ENCODE data around the gene DMRTA1. TPM values are rescaled to one million over a fixed set of nuclear protein-coding genes. Genes with fewer than 3 reads are reported as not detected.
"Not testable (repeated sequence)": the region's sequence is repeated elsewhere in the genome, so short reads cannot be mapped to it uniquely, and the experiment has no call there.

DMRTA1 gene, protein sequence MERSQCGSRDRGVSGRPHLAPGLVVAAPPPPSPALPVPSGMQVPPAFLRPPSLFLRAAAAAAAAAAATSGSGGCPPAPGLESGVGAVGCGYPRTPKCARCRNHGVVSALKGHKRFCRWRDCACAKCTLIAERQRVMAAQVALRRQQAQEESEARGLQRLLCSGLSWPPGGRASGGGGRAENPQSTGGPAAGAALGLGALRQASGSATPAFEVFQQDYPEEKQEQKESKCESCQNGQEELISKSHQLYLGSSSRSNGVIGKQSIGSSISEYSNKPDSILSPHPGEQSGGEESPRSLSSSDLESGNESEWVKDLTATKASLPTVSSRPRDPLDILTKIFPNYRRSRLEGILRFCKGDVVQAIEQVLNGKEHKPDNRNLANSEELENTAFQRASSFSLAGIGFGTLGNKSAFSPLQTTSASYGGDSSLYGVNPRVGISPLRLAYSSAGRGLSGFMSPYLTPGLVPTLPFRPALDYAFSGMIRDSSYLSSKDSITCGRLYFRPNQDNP
- total RNA-seq = under 1 TPM; 0.21 to 0.42 TPM
- total RNA-seq = 0 to 0.23 reads per million in 2 donors

DNA sequence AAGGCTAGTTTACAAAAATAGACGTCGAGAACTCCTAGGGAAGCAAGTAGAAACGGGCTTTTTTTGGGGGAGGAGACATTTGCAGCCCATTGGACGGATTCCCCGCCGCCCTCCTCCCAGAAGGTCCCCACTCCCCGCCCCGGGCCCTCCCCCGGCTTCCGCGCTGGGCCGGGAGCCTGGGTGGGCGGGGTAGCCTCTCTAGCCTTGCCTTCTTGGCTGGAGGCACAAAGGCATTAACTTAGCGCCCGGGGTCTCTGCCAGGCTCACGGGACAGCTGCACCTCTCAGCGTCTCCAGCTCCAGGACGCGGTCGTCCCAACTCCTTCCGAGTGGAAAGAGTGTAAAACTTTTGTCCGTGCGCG, at the start of gene DMRTA1:
Gene DMRTA1 (plus strand): TSS at position 236 of the 361 bp plus-strand sequence. CDS start 242 bp downstream, outside the sequence.
- Mint-ChIP-seq H3K36me3 (ENCODE audit: low read depth) (no peaks in the 10 kb centered on the region), H3K27me3 (peaks cover 28% of the 10 kb centered on the region), H3K4me1 (peaks cover 3% of the 10 kb centered on the region), H3K27ac (no peak within 1 kb of the TSS), H3K4me3 (peak within 1 kb of the TSS; percentile 80)
- H3K9me3 ChIP-seq (ENCODE audit: control insufficient read depth, low read length, poor library complexity, severe bottlenecking) = no peaks in the 10 kb centered on the region
- peak; percentile 62 for ATAC-seq
- DNase-seq = no peak

- no peak overlapping the region for H3K27ac Mint-ChIP-seq
- ATAC-seq = no peak
- no peaks in the 10 kb centered on the region for H3K4me1 Mint-ChIP-seq
- H3K27me3 Mint-ChIP-seq = peaks cover 21% of the 10 kb centered on the region
- H3K36me3 Mint-ChIP-seq (ENCODE audit: low read depth) = peaks cover 2% of the 10 kb centered on the region
- no peak overlapping the region for H3K4me3 Mint-ChIP-seq
- no peaks in the 10 kb centered on the region for H3K9me3 ChIP-seq (ENCODE audit: control insufficient read depth, low read length, poor library complexity, severe bottlenecking)
- no peak for DNase-seq
Observed at GRCh38 chr9:22401671-22402070, 45.0 kb upstream of the DMRTA1 start.

- ATAC-seq = no peak
- no peak overlapping the region for H3K27ac Mint-ChIP-seq
- H3K4me3 Mint-ChIP-seq = no peak overlapping the region
- H3K9me3 ChIP-seq (ENCODE audit: control insufficient read depth, low read length, poor library complexity, severe bottlenecking) = no peaks in the 10 kb centered on the region
- DNase-seq = no peak
- H3K27me3 Mint-ChIP-seq = peaks cover 24% of the 10 kb centered on the region
- peaks cover 2% of the 10 kb centered on the region for H3K36me3 Mint-ChIP-seq (ENCODE audit: low read depth)
- no peaks in the 10 kb centered on the region for H3K4me1 Mint-ChIP-seq
Observed at GRCh38 chr9:22405869-22406659, 40.6 kb upstream of the DMRTA1 start.

DNA sequence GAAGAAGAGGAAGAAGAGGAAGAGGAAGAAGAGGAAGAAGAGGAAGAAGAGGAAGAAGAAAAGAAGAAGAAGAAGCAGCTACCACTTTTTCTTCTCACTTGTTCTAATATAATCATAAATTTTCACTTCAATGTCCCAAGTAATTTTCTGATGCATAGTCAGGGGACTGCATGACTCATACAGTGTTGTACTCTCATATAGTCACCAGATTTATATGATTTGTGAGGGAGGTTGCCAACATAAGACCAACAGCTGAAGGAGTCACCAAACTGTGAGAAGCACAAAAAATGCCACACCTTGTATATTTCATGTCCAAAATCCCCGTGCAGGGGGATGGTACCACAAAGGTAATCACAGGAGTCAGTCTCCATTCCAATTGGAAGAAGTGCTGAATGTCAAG, 32.7 kb upstream of the DMRTA1 start:
- no peak overlapping the region for H3K27ac Mint-ChIP-seq
- ATAC-seq (no peak), DNase-seq (no peak)
- H3K27me3 Mint-ChIP-seq = no peaks in the 10 kb centered on the region
- H3K36me3 Mint-ChIP-seq (ENCODE audit: low read depth) = no peaks in the 10 kb centered on the region
- peaks cover 7% of the 10 kb centered on the region for H3K4me1 Mint-ChIP-seq
- no peaks in the 10 kb centered on the region for H3K9me3 ChIP-seq (ENCODE audit: control insufficient read depth, low read length, poor library complexity, severe bottlenecking)
- H3K4me3 Mint-ChIP-seq = no peak overlapping the region

- no peak for ATAC-seq
- Mint-ChIP-seq H3K27me3 (no peaks in the 10 kb centered on the region), H3K36me3 (ENCODE audit: low read depth) (no peaks in the 10 kb centered on the region), H3K4me1 (peaks cover 7% of the 10 kb centered on the region), H3K4me3 (no peak overlapping the region), H3K27ac (no peak overlapping the region)
- no peak for DNase-seq
- H3K9me3 ChIP-seq (ENCODE audit: control insufficient read depth, low read length, poor library complexity, severe bottlenecking) = no peaks in the 10 kb centered on the region
Observed at GRCh38 chr9:22415941-22416691, 30.5 kb upstream of the DMRTA1 start.

DNA sequence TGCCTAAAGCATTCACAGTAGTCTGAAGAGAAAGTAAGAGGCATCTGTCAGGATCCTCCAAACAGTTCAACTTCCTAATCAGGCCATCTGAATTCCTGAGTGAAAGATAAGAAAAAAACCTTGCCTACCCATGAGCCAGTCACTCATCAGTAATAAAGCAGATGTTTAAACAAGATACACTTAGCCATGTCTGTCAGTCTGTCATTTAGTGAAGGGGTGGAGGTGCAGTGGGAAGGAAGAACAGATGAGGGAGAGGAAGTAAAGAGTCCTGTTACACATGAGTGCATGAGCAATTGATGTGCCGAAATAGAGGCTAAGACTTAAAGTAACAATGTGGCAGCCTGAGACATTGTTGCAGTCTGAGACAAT, 29.9 kb upstream of the DMRTA1 start:
- Mint-ChIP-seq H3K36me3 (ENCODE audit: low read depth) (no peaks in the 10 kb centered on the region), H3K4me3 (no peak overlapping the region), H3K27me3 (peaks cover 4% of the 10 kb centered on the region), H3K4me1 (peaks cover 7% of the 10 kb centered on the region), H3K27ac (no peak overlapping the region)
- H3K9me3 ChIP-seq (ENCODE audit: control insufficient read depth, low read length, poor library complexity, severe bottlenecking) = no peaks in the 10 kb centered on the region
- DNase-seq (no peak), ATAC-seq (no peak)

DNA sequence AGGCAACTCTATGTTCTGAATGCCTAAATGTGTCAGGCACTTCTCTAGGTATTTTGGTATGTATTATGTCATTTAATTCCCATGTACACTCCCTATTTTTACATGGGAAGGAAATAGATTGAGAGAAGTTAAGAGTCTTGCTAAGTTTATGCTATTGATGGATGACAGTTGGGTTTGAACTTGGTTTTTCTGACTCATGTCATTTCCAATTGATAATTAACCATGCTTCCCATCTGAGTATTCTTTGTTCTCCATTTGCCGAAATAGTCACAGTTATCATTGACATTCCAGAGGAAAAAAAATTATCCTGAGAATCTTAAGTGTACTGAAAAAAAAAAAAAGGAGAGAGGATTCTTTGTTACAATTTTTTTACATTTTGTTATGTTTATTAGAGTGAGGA, 23.1 kb upstream of the DMRTA1 start:
- DNase-seq (no peak), ATAC-seq (no peak)
- Mint-ChIP-seq H3K4me1 (no peaks in the 10 kb centered on the region), H3K4me3 (no peak overlapping the region), H3K27ac (no peak overlapping the region), H3K36me3 (ENCODE audit: low read depth) (no peaks in the 10 kb centered on the region), H3K27me3 (peaks cover 13% of the 10 kb centered on the region)
- no peaks in the 10 kb centered on the region for H3K9me3 ChIP-seq (ENCODE audit: control insufficient read depth, low read length, poor library complexity, severe bottlenecking)

DNA sequence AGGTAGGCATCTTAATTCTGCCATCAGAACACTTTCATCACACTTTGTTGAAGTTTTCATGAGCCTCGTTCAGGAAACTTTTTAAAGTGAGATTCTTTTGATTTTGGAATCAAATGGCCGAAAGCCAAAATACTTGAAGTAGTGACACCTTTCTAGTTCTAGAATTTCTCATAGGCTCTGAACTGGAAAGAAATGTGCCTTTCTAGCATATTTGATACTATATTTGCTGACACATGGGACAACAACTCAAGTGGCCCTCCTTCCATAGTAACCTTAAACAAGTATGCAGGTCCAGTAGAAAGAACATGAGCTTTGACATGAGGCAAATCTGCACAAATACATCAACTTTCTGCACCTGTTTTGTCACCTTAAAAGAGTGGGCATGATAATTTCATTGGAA, 22.0 kb upstream of the DMRTA1 start:
- Mint-ChIP-seq H3K4me3 (no peak overlapping the region), H3K4me1 (no peaks in the 10 kb centered on the region), H3K27ac (no peak overlapping the region)

DNA sequence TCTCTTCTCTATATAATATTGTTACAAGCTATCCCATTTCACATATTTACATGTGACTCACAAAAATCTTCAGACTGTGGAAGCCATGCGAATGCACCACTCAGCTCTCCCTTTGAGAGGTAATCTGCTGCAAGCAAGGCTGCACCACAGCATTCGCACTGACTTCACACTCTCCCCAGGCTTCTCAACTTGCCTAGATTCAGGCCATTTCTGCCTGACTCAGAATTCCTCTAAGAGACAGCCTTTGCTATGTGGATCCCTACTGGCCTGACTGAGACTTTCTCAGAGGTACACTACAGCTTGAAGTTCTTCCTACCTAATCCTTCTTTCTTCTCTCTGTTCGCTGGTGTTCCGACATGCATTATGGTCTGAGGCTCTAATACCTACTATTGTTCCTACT, 21.1 kb upstream of the DMRTA1 start:
- no peaks in the 10 kb centered on the region for H3K4me1 Mint-ChIP-seq

More for the DNA sequence above, 22.0 kb upstream of the DMRTA1 start:
- ATAC-seq (no peak), DNase-seq (no peak)
- Mint-ChIP-seq H3K36me3 (ENCODE audit: low read depth) (no peaks in the 10 kb centered on the region), H3K27me3 (peaks cover 14% of the 10 kb centered on the region)
- no peaks in the 10 kb centered on the region for H3K9me3 ChIP-seq (ENCODE audit: control insufficient read depth, low read length, poor library complexity, severe bottlenecking)

GRCh38 chr9:22427226-22427880, 19.3 kb upstream of the DMRTA1 start:
- DNase-seq (no peak), ATAC-seq (no peak)
- Mint-ChIP-seq H3K27ac (no peak overlapping the region), H3K27me3 (peaks cover 19% of the 10 kb centered on the region), H3K4me3 (no peak overlapping the region), H3K4me1 (no peaks in the 10 kb centered on the region), H3K36me3 (ENCODE audit: low read depth) (no peaks in the 10 kb centered on the region)
- H3K9me3 ChIP-seq (ENCODE audit: control insufficient read depth, low read length, poor library complexity, severe bottlenecking) = no peaks in the 10 kb centered on the region

More for the DNA sequence above, 21.1 kb upstream of the DMRTA1 start:
- Mint-ChIP-seq H3K36me3 (ENCODE audit: low read depth) (no peaks in the 10 kb centered on the region), H3K27ac (no peak overlapping the region), H3K4me3 (no peak overlapping the region), H3K27me3 (peaks cover 18% of the 10 kb centered on the region)
- no peaks in the 10 kb centered on the region for H3K9me3 ChIP-seq (ENCODE audit: control insufficient read depth, low read length, poor library complexity, severe bottlenecking)
- ATAC-seq (no peak), DNase-seq (no peak)

DNA sequence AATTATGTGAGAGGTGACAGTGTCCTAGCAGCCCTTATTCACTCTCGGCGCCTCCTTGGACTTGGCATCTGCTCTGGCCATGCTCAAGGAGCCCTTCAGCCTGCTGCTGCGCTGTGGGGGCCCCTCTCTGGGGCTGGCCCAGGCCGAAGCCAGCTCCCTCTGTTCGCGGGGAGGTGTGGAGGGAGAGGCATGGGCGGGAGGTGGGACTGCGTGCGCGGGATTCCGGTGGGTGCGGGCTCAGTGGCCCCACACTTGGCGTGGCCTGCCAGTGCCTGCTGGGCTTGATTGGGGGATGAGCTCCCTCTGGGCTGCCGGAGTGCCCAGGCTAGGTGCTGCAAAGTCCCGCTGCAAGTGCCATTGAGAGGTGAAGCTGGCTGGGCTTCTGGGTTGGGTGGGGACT, 12.9 kb upstream of the DMRTA1 start:
- no peaks in the 10 kb centered on the region for H3K36me3 Mint-ChIP-seq (ENCODE audit: low read depth)

GRCh38 chr9:22435252-22435651, 11.4 kb upstream of the DMRTA1 start:
- H3K36me3 Mint-ChIP-seq (ENCODE audit: low read depth); H3K27ac Mint-ChIP-seq; H3K4me1 Mint-ChIP-seq; DNase-seq; ATAC-seq; H3K9me3 ChIP-seq (ENCODE audit: control insufficient read depth, low read length, poor library complexity, severe bottlenecking); H3K4me3 Mint-ChIP-seq: not testable (repeated sequence)
- H3K27me3 Mint-ChIP-seq = peaks cover 43% of the 10 kb centered on the region

More for the DNA sequence above, 12.9 kb upstream of the DMRTA1 start:
- no peak for DNase-seq
- Mint-ChIP-seq H3K4me3 (no peak overlapping the region), H3K27ac (no peak overlapping the region), H3K4me1 (no peaks in the 10 kb centered on the region), H3K27me3 (peaks cover 48% of the 10 kb centered on the region)
- H3K9me3 ChIP-seq (ENCODE audit: control insufficient read depth, low read length, poor library complexity, severe bottlenecking) = no peaks in the 10 kb centered on the region
- no peak for ATAC-seq

Measured in T-helper 17 cell (primary cell).